ENCODE results near the gene GRIN3B. TPM values are rescaled to one million over a fixed set of nuclear protein-coding genes. Genes with fewer than 3 reads are reported as not detected.

GRIN3B gene
- total RNA-seq, 1 donor from 2014 or later = not detected

GRCh38 chr19:989381-990081 is 10.7 kb upstream of the GRIN3B start:
- DNase-seq (ENCODE audit: low spot score) = no peak
- intact Hi-C loops (cut with DNase I) = no loop called here

GRCh38 chr19:990119-990571 is 10.1 kb upstream of the GRIN3B start:
- DNase-seq (ENCODE audit: low spot score) = no peak
- intact Hi-C loops (cut with DNase I) = no loop called here

- intact Hi-C loops (cut with DNase I) = no loop called here
- no peak for DNase-seq (ENCODE audit: low spot score)
These were observed 9.5 kb upstream of the GRIN3B start for GRCh38 chr19:990746-991145.

GRCh38 chr19:991174-991931 is 8.9 kb upstream of the GRIN3B start:
- DNase-seq (ENCODE audit: low spot score) = no peak
- intact Hi-C loops (cut with DNase I) = no loop called here

GRCh38 chr19:991932-992669 is 8.1 kb upstream of the GRIN3B start:
- intact Hi-C loops (cut with DNase I) = no loop called here
- DNase-seq (ENCODE audit: low spot score) = no peak

- intact Hi-C loops (cut with DNase I) = no loop called here
- DNase-seq (ENCODE audit: low spot score) = no peak
These were observed 7.6 kb upstream of the GRIN3B start for GRCh38 chr19:992670-993055.

- DNase-seq (ENCODE audit: low spot score) = no peak
- intact Hi-C loops (cut with DNase I) = no loop called here
These were observed 6.8 kb upstream of the GRIN3B start for GRCh38 chr19:993361-993830.

GRCh38 chr19:993831-994393 is 6.3 kb upstream of the GRIN3B start:
- intact Hi-C loops (cut with DNase I) = no loop called here
- DNase-seq (ENCODE audit: low spot score) = no peak

- intact Hi-C loops (cut with DNase I) = no loop called here
- DNase-seq (ENCODE audit: low spot score) = no peak
These were observed 5.7 kb upstream of the GRIN3B start for GRCh38 chr19:994516-994915.

- DNase-seq (ENCODE audit: low spot score) = no peak
- intact Hi-C loops (cut with DNase I) = no loop called here
These were observed 5.0 kb upstream of the GRIN3B start for GRCh38 chr19:995051-995827.

- DNase-seq (ENCODE audit: low spot score) = no peak
- intact Hi-C loops (cut with DNase I) = no loop called here
These were observed 4.0 kb upstream of the GRIN3B start for GRCh38 chr19:996051-996838.

GRCh38 chr19:998064-998463 is 2.2 kb upstream of the GRIN3B start:
- intact Hi-C loops (cut with DNase I) = no loop called here
- DNase-seq (ENCODE audit: low spot score) = no peak

- intact Hi-C loops (cut with DNase I) = no loop called here
- DNase-seq (ENCODE audit: low spot score) = no peak
These were observed 870 bp upstream of the GRIN3B start for GRCh38 chr19:999379-999719.

- no peak for DNase-seq (ENCODE audit: low spot score)
- intact Hi-C loops (cut with DNase I) = no loop called here
These were observed 645 bp downstream of the GRIN3B start for GRCh38 chr19:1000591-1001537.

GRCh38 chr19:1001538-1002166 is 1.4 kb downstream of the GRIN3B start:
- intact Hi-C loops (cut with DNase I) = no loop called here

GRCh38 chr19:1002600-1002999 is 2.4 kb downstream of the GRIN3B start:
- intact Hi-C loops (cut with DNase I) = no loop called here
- no peak for DNase-seq (ENCODE audit: low spot score)

More at GRCh38 chr19:1001538-1002166, 1.4 kb downstream of the GRIN3B start:
- DNase-seq (ENCODE audit: low spot score) = peak; percentile 88

GRCh38 chr19:1003283-1003682 is 3.1 kb downstream of the GRIN3B start:
- intact Hi-C loops (cut with DNase I) = no loop called here
- DNase-seq (ENCODE audit: low spot score) = no peak
